MCF 10A (cell line): ENCODE measurements around the gene KCNT2. TPM values are rescaled to one million over a fixed set of nuclear protein-coding genes. Genes with fewer than 3 reads are reported as not detected.

ENCODE experiments used
- BruUV-seq: library from RNA; stranded (reverse); fragments of 400-500 nt; replicated peaks from 2 replicates; lab custom pipeline; 2021; lab: Mats Ljungman, UMichigan
- CTCF ChIA-PET: fragments of 300-600 bp; sonication (Branson Sonifier 250); formaldehyde crosslinking; extraction: SDS; loops from one replicate; lab custom pipeline; 2021; ENCODE audit warnings: antibody characterized with exemption, inconsistent platforms; lab: Yijun Ruan, JAX
- POLR2A ChIA-PET: fragments of 300-600, 350-650 bp; sonication (Branson Sonifier 250); formaldehyde crosslinking; extraction: SDS; loops from one replicate; lab custom pipeline; 2020; ENCODE audit warnings: antibody characterized with exemption, inconsistent platforms; lab: Yijun Ruan, JAX
- DNase-seq: peaks from one replicate; pipeline ENCODE4 v3.0.0-alpha.2; 2018; ENCODE audit not compliant: unreplicated experiment
- H3K27ac Mint-ChIP-seq: one replicate; pipeline ENCODE4 v1.8.0; 2022; ENCODE audit warnings: mild to moderate bottlenecking, low read depth, mixed read lengths; ENCODE audit not compliant: unreplicated experiment
- H3K27me3 Mint-ChIP-seq: one replicate; pipeline ENCODE4 v1.8.0; 2022; ENCODE audit warnings: mixed read lengths; ENCODE audit not compliant: insufficient read depth, unreplicated experiment
- H3K36me3 Mint-ChIP-seq: one replicate; pipeline ENCODE4 v1.8.0; 2022; ENCODE audit warnings: mild to moderate bottlenecking, moderate library complexity, mixed read lengths; ENCODE audit not compliant: insufficient read depth, unreplicated experiment
- H3K4me1 Mint-ChIP-seq: one replicate; pipeline ENCODE4 v1.8.0; 2022; ENCODE audit warnings: mixed read lengths; ENCODE audit not compliant: insufficient read depth, unreplicated experiment
- H3K4me3 Mint-ChIP-seq: one replicate; pipeline ENCODE4 v1.8.0; 2022; ENCODE audit warnings: mild to moderate bottlenecking, moderate library complexity, mixed read lengths; ENCODE audit not compliant: unreplicated experiment
- H3K9me3 Mint-ChIP-seq: one replicate; pipeline ENCODE4 v1.8.0; 2022; ENCODE audit warnings: mixed read lengths; ENCODE audit not compliant: unreplicated experiment
- CTCF ChIP-seq: fragments of 200-600 bp; IDR thresholded peaks from one replicate; pipeline ENCODE4 v1.8.0; 2022; ENCODE audit warnings: antibody characterized with exemption, mild to moderate bottlenecking; ENCODE audit not compliant: unreplicated experiment
- intact Hi-C: fragments of 100-400 bp; cut with micrococcal nuclease; formaldehyde crosslinking; loops from 2 replicates; pipeline ENCODE4 v1.14.1; 2022
- total RNA-seq: library from RNA; stranded (reverse); gene quantifications from 2 replicates; pipeline ENCODE4 v1.2.3, GENCODE V29; 2022

Gene KCNT2
- total RNA-seq, 1 experiment from 2014 or later = 1.5 TPM

- ChIA-PET POLR2A (no interaction called here), CTCF (no interaction called here)
- intact Hi-C loops = no loop called here
- Mint-ChIP-seq H3K4me1 (no peaks in the 10 kb centered on the region), H3K4me3 (no peak overlapping the region), H3K27ac (no peak overlapping the region), H3K36me3 (no peaks in the 10 kb centered on the region), H3K27me3 (no peaks in the 10 kb centered on the region), H3K9me3 (no peaks in the 10 kb centered on the region)
- BruUV-seq = no TSS peak
- DNase-seq = no peak
- TF ChIP-seq CTCF = no peak
Observed at GRCh38 chr1:196260270-196260669, 348.0 kb downstream of the KCNT2 start.

GRCh38 chr1:196259316-196259715 is 348.9 kb downstream of the KCNT2 start:
- POLR2A ChIA-PET = no interaction called here
- no TSS peak for BruUV-seq
- Mint-ChIP-seq H3K27ac (no peak overlapping the region), H3K36me3 (no peaks in the 10 kb centered on the region), H3K4me3 (no peak overlapping the region), H3K9me3 (no peaks in the 10 kb centered on the region), H3K4me1 (no peaks in the 10 kb centered on the region), H3K27me3 (no peaks in the 10 kb centered on the region)
- DNase-seq = no peak
- CTCF ChIA-PET = no interaction called here
- no peak for TF ChIP-seq CTCF
- intact Hi-C loops = no loop called here

- intact Hi-C loops = no loop called here
- Mint-ChIP-seq H3K27me3 (no peaks in the 10 kb centered on the region), H3K36me3 (no peaks in the 10 kb centered on the region), H3K9me3 (no peaks in the 10 kb centered on the region), H3K4me3 (no peak overlapping the region), H3K4me1 (no peaks in the 10 kb centered on the region), H3K27ac (no peak overlapping the region)
- no peak for DNase-seq
- ChIA-PET CTCF (interaction anchor here (0.6 kb wide), 1 partner anchor 337 kb away, joined by 3 read pairs; no protein-coding TSS in a partner anchor), POLR2A (no interaction called here)
- TF ChIP-seq CTCF = no peak
- BruUV-seq = no TSS peak
Observed at GRCh38 chr1:196255762-196256161, 352.5 kb downstream of the KCNT2 start.

GRCh38 chr1:196229546-196229945 is 378.7 kb downstream of the KCNT2 start:
- Mint-ChIP-seq H3K4me1 (no peaks in the 10 kb centered on the region), H3K27ac (no peak overlapping the region), H3K27me3 (no peaks in the 10 kb centered on the region), H3K4me3 (no peak overlapping the region), H3K36me3 (no peaks in the 10 kb centered on the region), H3K9me3 (peaks cover 8% of the 10 kb centered on the region)
- TF ChIP-seq CTCF = no peak
- ChIA-PET POLR2A (no interaction called here), CTCF (interaction anchor here (0.6 kb wide), 1 partner anchor 226 kb away, joined by 3 read pairs; no protein-coding TSS in a partner anchor)
- BruUV-seq = no TSS peak
- intact Hi-C loops = no loop called here
- DNase-seq = no peak
